Measurements from ENCODE around the gene SIRPA. TPM values are rescaled to one million over a fixed set of nuclear protein-coding genes. Genes with fewer than 3 reads are reported as not detected.
A peak's percentile ranks its signal among the peaks of the same experiment; 100 is the strongest.

SIRPA gene
- total and polyA plus RNA-seq, 2 of the 4 experiments (the other 2 are of a cell fraction), result 9.9 to 40.2 TPM

DNA sequence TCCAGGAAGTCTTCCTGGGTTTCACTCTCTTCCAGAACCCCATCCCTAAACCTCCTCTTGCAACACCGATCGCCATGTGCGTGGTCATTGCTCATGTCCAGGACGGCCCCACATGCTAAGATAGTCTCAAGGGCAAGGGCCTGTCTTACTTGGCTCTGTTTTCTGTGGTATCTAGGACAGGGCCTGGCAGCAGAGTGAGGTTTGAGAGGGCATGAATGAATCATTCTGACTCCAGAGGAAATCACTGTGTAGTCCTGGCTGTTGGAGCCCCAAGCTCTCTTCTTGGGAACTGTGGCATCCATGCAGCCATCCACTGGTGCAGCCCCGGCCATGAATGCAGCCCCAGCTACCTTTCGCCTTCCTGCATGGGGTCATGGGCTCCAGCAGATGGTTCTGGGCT lies 12.4 kb downstream of the SIRPA start:
- Histone ChIP-seq H2BK120ac (ENCODE audit: low read depth, low read length) (no peak overlapping the region), H3K14ac (replicated peaks; ENCODE audit: low read depth, low read length) (no peak overlapping the region), H3K4me1 (ENCODE audit: control insufficient read depth, insufficient read depth, low read length) (peaks cover 4% of the 10 kb centered on the region), H3K56ac (ENCODE audit: extremely low read depth, insufficient read depth, low read length) (no peak overlapping the region), H2BK20ac (ENCODE audit: low read depth, low read length) (no peak overlapping the region), H4K5ac (ENCODE audit: low read depth, low read length) (no peak overlapping the region), H3K4me3 (ENCODE audit: insufficient read depth, low read depth, low read length) (no peak overlapping the region), H3K9me1 (ENCODE audit: insufficient read depth, low read length) (peaks cover 23% of the 10 kb centered on the region), H2BK15ac (ENCODE audit: low read depth, low read length) (no peak overlapping the region), H2AK9ac (replicated peaks; ENCODE audit: low read depth, low read length, poor library complexity) (peak overlapping the region; percentile 51), H4K20me1 (ENCODE audit: insufficient read depth, low read length) (peaks cover 63% of the 10 kb centered on the region), H3K18ac (ENCODE audit: low read depth, low read length) (no peak overlapping the region), H2BK5ac (ENCODE audit: low read depth, low read length, poor library complexity, severe bottlenecking) (no peak overlapping the region), H2AFZ (replicated peaks; ENCODE audit: low read length, poor library complexity) (no peak overlapping the region), H3K4me2 (ENCODE audit: low read depth, low read length) (no peak overlapping the region), H4K8ac (ENCODE audit: low read depth in 2 of 2, low read length in 2 of 2) (no peak overlapping the region), H3K4ac (ENCODE audit: low read depth, low read length) (no peak overlapping the region), H3K9me3 (ENCODE audit: control insufficient read depth, insufficient read depth, low read length) (no peaks in the 10 kb centered on the region), H3K23ac (ENCODE audit: low read depth, low read length) (no peak overlapping the region), H3K27me3 (ENCODE audit: control insufficient read depth, insufficient read depth, low read length) (no peaks in the 10 kb centered on the region), H3K36me3 (ENCODE audit: control insufficient read depth, insufficient read depth, low read length) (peaks cover 19% of the 10 kb centered on the region), H4K91ac (ENCODE audit: insufficient read depth, low read depth, low read length) (no peak overlapping the region), H3K79me1 (ENCODE audit: low read depth in 1 of 2, low read length in 2 of 2) (peaks cover 30 to 63% of the 10 kb centered on the region in 2 experiments), H3K9ac (ENCODE audit: low read depth, low read length) (no peak overlapping the region), H2AK5ac (ENCODE audit: low read depth, low read length) (no peak overlapping the region), H3K27ac (ENCODE audit: insufficient read depth, low read length) (no peak overlapping the region)
- intact Hi-C loops (cut with micrococcal nuclease), result loop anchor here (10.0 kb wide), 1 partner anchor 267 kb away; no protein-coding TSS in a partner anchor
- ChIA-PET POLR2A (ENCODE audit: unreplicated experiment) (no interaction called here), CTCF (no interaction called here)
- dilution Hi-C loops (cut with HindIII; ENCODE audit: low sequenced_read_pairs, unreplicated experiment), result no loop called here
- peak; percentile 57 for ATAC-seq (ENCODE audit: low read depth)
- in situ Hi-C loops (cut with MboI; ENCODE audit: low sequenced_read_pairs), result no loop called here
- WGBS, 2 experiments (ENCODE audit: extremely low coverage in 2 of 2, insufficient read length in 1 of 2), result no CpG with 5 or more reads among the region's 6 CpGs
- no TSS peak for BruUV-seq (replicated peaks)
- TF ChIP-seq CTCF (conservative IDR thresholded peaks at IDR 0.05; ENCODE audit: low read depth, low read length), result no peak
- no peak for TF ChIP-seq MXI1 (IDR thresholded peaks at IDR 0.05; ENCODE audit: borderline replicate concordance, low read depth, low read length)
- TF ChIP-seq CEBPB (IDR thresholded peaks at IDR 0.05; ENCODE audit: low read depth, low read length), result peak; percentile 46
- DNase-seq, result peak; percentile 44
